ENCODE data around the gene IFIT1B.

GRCh38 chr10:89382757-89383156 lies 4.9 kb downstream of the IFIT1B start:
- TF ChIP-seq, protein P1, sequence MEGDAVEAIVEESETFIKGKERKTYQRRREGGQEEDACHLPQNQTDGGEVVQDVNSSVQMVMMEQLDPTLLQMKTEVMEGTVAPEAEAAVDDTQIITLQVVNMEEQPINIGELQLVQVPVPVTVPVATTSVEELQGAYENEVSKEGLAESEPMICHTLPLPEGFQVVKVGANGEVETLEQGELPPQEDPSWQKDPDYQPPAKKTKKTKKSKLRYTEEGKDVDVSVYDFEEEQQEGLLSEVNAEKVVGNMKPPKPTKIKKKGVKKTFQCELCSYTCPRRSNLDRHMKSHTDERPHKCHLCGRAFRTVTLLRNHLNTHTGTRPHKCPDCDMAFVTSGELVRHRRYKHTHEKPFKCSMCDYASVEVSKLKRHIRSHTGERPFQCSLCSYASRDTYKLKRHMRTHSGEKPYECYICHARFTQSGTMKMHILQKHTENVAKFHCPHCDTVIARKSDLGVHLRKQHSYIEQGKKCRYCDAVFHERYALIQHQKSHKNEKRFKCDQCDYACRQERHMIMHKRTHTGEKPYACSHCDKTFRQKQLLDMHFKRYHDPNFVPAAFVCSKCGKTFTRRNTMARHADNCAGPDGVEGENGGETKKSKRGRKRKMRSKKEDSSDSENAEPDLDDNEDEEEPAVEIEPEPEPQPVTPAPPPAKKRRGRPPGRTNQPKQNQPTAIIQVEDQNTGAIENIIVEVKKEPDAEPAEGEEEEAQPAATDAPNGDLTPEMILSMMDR (optimal IDR thresholded peaks at IDR 0.05 in 1 of 3, IDR thresholded peaks at IDR 0.05 in 1 of 3, conservative IDR thresholded peaks at IDR 0.05 in 1 of 3; ENCODE audit: extremely low read depth in 1 of 3, insufficient read depth in 2 of 3, low read length in 3 of 3) = no peak
- TF ChIP-seq EZH2 (IDR thresholded peaks at IDR 0.05; ENCODE audit: low read length) = no peak
